ENCODE results near the gene FABP6.

FABP6 gene

GRCh38 chr5:160198146-160198545, 31.2 kb upstream of the FABP6 start:
- H2BK120ac ChIP-seq (ENCODE audit: low read depth, low read length): peak overlapping the region; percentile 99
- H4K8ac ChIP-seq (ENCODE audit: low read length): peak overlapping the region; percentile 99
- H2BK15ac ChIP-seq (ENCODE audit: low read depth, poor library complexity, severe bottlenecking): peak overlapping the region; percentile 82
- H3K36me3 ChIP-seq (ENCODE audit: control insufficient read depth in 1 of 2, insufficient read depth in 2 of 2, low read depth in 1 of 2, low read length in 2 of 2): no peaks in the 10 kb centered on the region
- no peak overlapping the region for H3K9ac ChIP-seq (ENCODE audit: low read length)
- H2BK5ac ChIP-seq (ENCODE audit: low read depth, low read length, poor library complexity, severe bottlenecking): no peak overlapping the region
- H3K4me3 ChIP-seq (ENCODE audit: insufficient read depth in 1 of 2, low read depth in 1 of 2, low read length in 2 of 2): no peak overlapping the region
- peak overlapping the region; percentile 43 for H2AFZ ChIP-seq (ENCODE audit: low read depth, low read length)
- DNase-seq: peak; percentile 17
- peak overlapping the region; percentile 14 to 66 for H2BK12ac ChIP-seq (ENCODE audit: low read length in 2 of 2)
- H3K14ac ChIP-seq (ENCODE audit: low read length in 2 of 2): no peak overlapping the region
- peaks cover 14% of the 10 kb centered on the region for H3K4me1 ChIP-seq (ENCODE audit: control insufficient read depth, insufficient read depth, low read depth, low read length)
- H3K9me3 ChIP-seq (ENCODE audit: control insufficient read depth, low read length): no peaks in the 10 kb centered on the region
- no peaks in the 10 kb centered on the region for H3K79me1 ChIP-seq (replicated peaks; ENCODE audit: low read length, poor library complexity, severe bottlenecking)
- peaks cover 0 to 18% of the 10 kb centered on the region in 2 experiments for H3K27me3 ChIP-seq (ENCODE audit: control insufficient read depth in 1 of 2, insufficient read depth in 1 of 2, low read length in 2 of 2)
- H3K23ac ChIP-seq (ENCODE audit: low read length in 2 of 2): no peak overlapping the region
- H3K27ac ChIP-seq (ENCODE audit: low read length, poor library complexity, severe bottlenecking): no peak overlapping the region
- peak overlapping the region; percentile 94 for H4K91ac ChIP-seq (ENCODE audit: low read length)
- 49% methylated on average over 5 of the region's 5 CpGs for WGBS
- peak overlapping the region; percentile 69 to 90 for H3K4ac ChIP-seq (ENCODE audit: low read depth in 1 of 2, low read length in 2 of 2)
- H3K4me2 ChIP-seq (ENCODE audit: low read length, poor library complexity, severe bottlenecking): no peak overlapping the region
- H2AK5ac ChIP-seq (ENCODE audit: low read length, severe bottlenecking): peak overlapping the region; percentile 46
- peak overlapping the region; percentile 87 to 88 for H3K18ac ChIP-seq (ENCODE audit: low read depth in 1 of 2, low read length in 2 of 2)

DNA sequence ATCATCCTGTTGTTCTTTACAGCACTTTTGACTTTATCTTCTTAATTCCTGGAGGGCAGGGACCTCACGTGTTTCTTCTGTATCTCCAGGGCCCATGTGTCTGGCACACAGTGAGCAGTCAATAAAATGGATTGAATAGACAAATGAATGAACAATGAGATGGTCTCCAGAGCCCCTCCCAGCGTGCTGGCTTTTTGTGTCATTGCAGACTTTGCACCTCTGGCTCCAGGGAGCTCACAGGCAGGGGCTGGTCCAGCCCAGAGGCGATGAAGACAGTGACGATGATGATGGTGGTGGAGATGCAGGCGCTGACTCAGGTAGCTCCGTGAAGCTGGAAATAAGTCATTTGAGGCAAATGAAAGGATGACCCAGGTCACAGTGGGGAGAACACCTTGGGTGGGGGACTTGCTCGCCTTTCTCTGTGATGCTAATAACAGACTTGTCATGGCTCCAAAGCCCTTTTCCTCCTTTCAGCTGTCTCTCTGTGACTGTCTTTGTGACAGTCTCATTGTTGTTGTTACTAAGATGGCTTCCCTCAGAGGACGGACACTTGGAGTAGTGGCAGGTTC, 30.4 kb upstream of the FABP6 start:
- peak overlapping the region; percentile 69 to 73 for H3K4ac ChIP-seq (ENCODE audit: low read depth in 1 of 2, low read length in 2 of 2)
- no peak overlapping the region for H3K23ac ChIP-seq (ENCODE audit: low read length in 2 of 2)
- peak overlapping the region; percentile 60 for H3K4me2 ChIP-seq (ENCODE audit: low read length, poor library complexity, severe bottlenecking)
- H3K36me3 ChIP-seq (ENCODE audit: control insufficient read depth in 1 of 2, insufficient read depth in 2 of 2, low read depth in 1 of 2, low read length in 2 of 2): no peaks in the 10 kb centered on the region
- no peak overlapping the region for H2AK5ac ChIP-seq (ENCODE audit: low read length, severe bottlenecking)
- peak overlapping the region in 1 of 2 experiments; percentile 18 for H3K14ac ChIP-seq (ENCODE audit: low read length in 2 of 2)
- no peak overlapping the region for H2BK15ac ChIP-seq (ENCODE audit: low read depth, poor library complexity, severe bottlenecking)
- H3K27ac ChIP-seq (ENCODE audit: low read length, poor library complexity, severe bottlenecking): no peak overlapping the region
- H3K9ac ChIP-seq (ENCODE audit: low read length): peak overlapping the region; percentile 78
- no peak overlapping the region for H2BK5ac ChIP-seq (ENCODE audit: low read depth, low read length, poor library complexity, severe bottlenecking)
- H3K79me1 ChIP-seq (replicated peaks; ENCODE audit: low read length, poor library complexity, severe bottlenecking): no peaks in the 10 kb centered on the region
- peaks cover 14% of the 10 kb centered on the region for H3K4me1 ChIP-seq (ENCODE audit: control insufficient read depth, insufficient read depth, low read depth, low read length)
- no peak overlapping the region for H2BK120ac ChIP-seq (ENCODE audit: low read depth, low read length)
- H3K4me3 ChIP-seq (ENCODE audit: insufficient read depth in 1 of 2, low read depth in 1 of 2, low read length in 2 of 2): no peak overlapping the region
- WGBS: 44% methylated on average over 8 of the region's 8 CpGs
- H3K9me3 ChIP-seq (ENCODE audit: control insufficient read depth, low read length): no peaks in the 10 kb centered on the region
- H4K91ac ChIP-seq (ENCODE audit: low read length): peak overlapping the region; percentile 94
- peak overlapping the region; percentile 15 for H2AFZ ChIP-seq (ENCODE audit: low read depth, low read length)
- H2BK12ac ChIP-seq (ENCODE audit: low read length in 2 of 2): peak overlapping the region; percentile 14 to 66
- peak overlapping the region; percentile 74 for H4K8ac ChIP-seq (ENCODE audit: low read length)
- peak overlapping the region; percentile 87 to 88 for H3K18ac ChIP-seq (ENCODE audit: low read depth in 1 of 2, low read length in 2 of 2)
- H3K27me3 ChIP-seq (ENCODE audit: control insufficient read depth in 1 of 2, insufficient read depth in 1 of 2, low read length in 2 of 2): peaks cover 0 to 18% of the 10 kb centered on the region in 2 experiments
- peak; percentile 8 for DNase-seq

GRCh38 chr5:160199410-160199911, 29.8 kb upstream of the FABP6 start:
- peaks cover 0 to 18% of the 10 kb centered on the region in 2 experiments for H3K27me3 ChIP-seq (ENCODE audit: control insufficient read depth in 1 of 2, insufficient read depth in 1 of 2, low read length in 2 of 2)
- H3K18ac ChIP-seq (ENCODE audit: low read depth in 1 of 2, low read length in 2 of 2): peak overlapping the region; percentile 87 to 88
- H2AFZ ChIP-seq (ENCODE audit: low read depth, low read length): peak overlapping the region; percentile 92
- H3K27ac ChIP-seq (ENCODE audit: low read length, poor library complexity, severe bottlenecking): no peak overlapping the region
- DNase-seq: peak; percentile 57
- H3K79me1 ChIP-seq (replicated peaks; ENCODE audit: low read length, poor library complexity, severe bottlenecking): no peaks in the 10 kb centered on the region
- no peak overlapping the region for H3K23ac ChIP-seq (ENCODE audit: low read length in 2 of 2)
- WGBS: 6% methylated on average over 30 of the region's 30 CpGs
- H3K9me3 ChIP-seq (ENCODE audit: control insufficient read depth, low read length): no peaks in the 10 kb centered on the region
- H2BK12ac ChIP-seq (ENCODE audit: low read length in 2 of 2): peak overlapping the region; percentile 15 to 66
- no peaks in the 10 kb centered on the region for H3K36me3 ChIP-seq (ENCODE audit: control insufficient read depth in 1 of 2, insufficient read depth in 2 of 2, low read depth in 1 of 2, low read length in 2 of 2)
- H3K9ac ChIP-seq (ENCODE audit: low read length): peak overlapping the region; percentile 78
- H4K8ac ChIP-seq (ENCODE audit: low read length): peak overlapping the region; percentile 99
- peak overlapping the region; percentile 60 for H3K4me2 ChIP-seq (ENCODE audit: low read length, poor library complexity, severe bottlenecking)
- peak overlapping the region; percentile 66 for H2BK120ac ChIP-seq (ENCODE audit: low read depth, low read length)
- H3K14ac ChIP-seq (ENCODE audit: low read length in 2 of 2): peak overlapping the region in 1 of 2 experiments; percentile 8
- peak overlapping the region; percentile 49 to 70 for H3K4me3 ChIP-seq (ENCODE audit: insufficient read depth in 1 of 2, low read depth in 1 of 2, low read length in 2 of 2)
- H2BK5ac ChIP-seq (ENCODE audit: low read depth, low read length, poor library complexity, severe bottlenecking): no peak overlapping the region
- no peak overlapping the region for H2AK5ac ChIP-seq (ENCODE audit: low read length, severe bottlenecking)
- peak overlapping the region; percentile 89 for H4K91ac ChIP-seq (ENCODE audit: low read length)
- peak overlapping the region; percentile 29 to 69 for H3K4ac ChIP-seq (ENCODE audit: low read depth in 1 of 2, low read length in 2 of 2)
- peaks cover 14% of the 10 kb centered on the region for H3K4me1 ChIP-seq (ENCODE audit: control insufficient read depth, insufficient read depth, low read depth, low read length)
- H2BK15ac ChIP-seq (ENCODE audit: low read depth, poor library complexity, severe bottlenecking): peak overlapping the region; percentile 71

- Histone ChIP-seq H4K91ac (ENCODE audit: low read length) (no peak overlapping the region), H3K14ac (ENCODE audit: low read length in 2 of 2) (no peak overlapping the region), H3K4ac (ENCODE audit: low read depth in 1 of 2, low read length in 2 of 2) (no peak overlapping the region), H4K8ac (ENCODE audit: low read length) (no peak overlapping the region), H3K4me2 (ENCODE audit: low read length, poor library complexity, severe bottlenecking) (no peak overlapping the region), H3K36me3 (ENCODE audit: control insufficient read depth in 1 of 2, insufficient read depth in 2 of 2, low read depth in 1 of 2, low read length in 2 of 2) (no peaks in the 10 kb centered on the region), H3K9me3 (ENCODE audit: control insufficient read depth, low read length) (no peaks in the 10 kb centered on the region), H3K27me3 (ENCODE audit: control insufficient read depth in 1 of 2, insufficient read depth in 1 of 2, low read length in 2 of 2) (peaks cover 0 to 15% of the 10 kb centered on the region in 2 experiments), H2BK12ac (ENCODE audit: low read length in 2 of 2) (no peak overlapping the region), H3K4me1 (ENCODE audit: control insufficient read depth, insufficient read depth, low read depth, low read length) (no peaks in the 10 kb centered on the region), H3K9ac (ENCODE audit: low read length) (no peak overlapping the region), H2AFZ (ENCODE audit: low read depth, low read length) (no peak overlapping the region), H3K4me3 (ENCODE audit: insufficient read depth in 1 of 2, low read depth in 1 of 2, low read length in 2 of 2) (no peak overlapping the region), H3K27ac (ENCODE audit: low read length, poor library complexity, severe bottlenecking) (no peak overlapping the region), H3K79me1 (replicated peaks; ENCODE audit: low read length, poor library complexity, severe bottlenecking) (no peaks in the 10 kb centered on the region), H2AK5ac (ENCODE audit: low read length, severe bottlenecking) (no peak overlapping the region), H2BK5ac (ENCODE audit: low read depth, low read length, poor library complexity, severe bottlenecking) (no peak overlapping the region), H3K18ac (ENCODE audit: low read depth in 1 of 2, low read length in 2 of 2) (no peak overlapping the region), H2BK15ac (ENCODE audit: low read depth, poor library complexity, severe bottlenecking) (no peak overlapping the region), H3K23ac (ENCODE audit: low read length in 2 of 2) (no peak overlapping the region), H2BK120ac (ENCODE audit: low read depth, low read length) (no peak overlapping the region)
- DNase-seq: no peak
- 86% methylated on average over 1 of the region's 2 CpGs for WGBS
Observed at GRCh38 chr5:160207061-160207460, 22.2 kb upstream of the FABP6 start.

All from mesenchymal stem cell (in vitro differentiated cells and primary cell).